ENCODE data around the gene DACH1.

DNA sequence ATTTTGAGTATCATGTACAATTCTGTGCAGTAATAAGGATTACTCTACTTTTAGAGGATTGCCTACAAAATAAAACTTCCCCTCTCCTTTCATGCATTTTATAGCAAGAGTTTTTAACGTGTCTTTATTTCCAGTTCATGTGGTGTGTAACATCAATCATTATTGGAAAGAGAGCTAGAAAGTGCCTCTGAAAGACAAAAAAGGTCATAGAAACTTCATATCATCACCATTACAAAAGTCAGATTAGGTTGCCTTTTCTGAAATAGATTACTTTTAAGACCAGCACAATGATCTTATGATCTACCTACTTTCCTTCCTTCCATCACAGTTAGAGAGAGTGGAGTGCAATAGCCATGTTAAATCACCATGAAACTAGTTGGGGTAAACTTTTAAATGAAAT lies 12.6 kb downstream of the DACH1 start:
- TF ChIP-seq, protein P1, sequence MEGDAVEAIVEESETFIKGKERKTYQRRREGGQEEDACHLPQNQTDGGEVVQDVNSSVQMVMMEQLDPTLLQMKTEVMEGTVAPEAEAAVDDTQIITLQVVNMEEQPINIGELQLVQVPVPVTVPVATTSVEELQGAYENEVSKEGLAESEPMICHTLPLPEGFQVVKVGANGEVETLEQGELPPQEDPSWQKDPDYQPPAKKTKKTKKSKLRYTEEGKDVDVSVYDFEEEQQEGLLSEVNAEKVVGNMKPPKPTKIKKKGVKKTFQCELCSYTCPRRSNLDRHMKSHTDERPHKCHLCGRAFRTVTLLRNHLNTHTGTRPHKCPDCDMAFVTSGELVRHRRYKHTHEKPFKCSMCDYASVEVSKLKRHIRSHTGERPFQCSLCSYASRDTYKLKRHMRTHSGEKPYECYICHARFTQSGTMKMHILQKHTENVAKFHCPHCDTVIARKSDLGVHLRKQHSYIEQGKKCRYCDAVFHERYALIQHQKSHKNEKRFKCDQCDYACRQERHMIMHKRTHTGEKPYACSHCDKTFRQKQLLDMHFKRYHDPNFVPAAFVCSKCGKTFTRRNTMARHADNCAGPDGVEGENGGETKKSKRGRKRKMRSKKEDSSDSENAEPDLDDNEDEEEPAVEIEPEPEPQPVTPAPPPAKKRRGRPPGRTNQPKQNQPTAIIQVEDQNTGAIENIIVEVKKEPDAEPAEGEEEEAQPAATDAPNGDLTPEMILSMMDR (IDR thresholded peaks at IDR 0.05), result no peak
- no peak for TF ChIP-seq POLR2AphosphoS5 (IDR thresholded peaks at IDR 0.05)
- TF ChIP-seq POLR2A (IDR thresholded peaks at IDR 0.05), result no peak

Data from suprapubic skin (tissue), 4 donors.